ENCODE measurements around the gene AMDHD1.

DNA sequence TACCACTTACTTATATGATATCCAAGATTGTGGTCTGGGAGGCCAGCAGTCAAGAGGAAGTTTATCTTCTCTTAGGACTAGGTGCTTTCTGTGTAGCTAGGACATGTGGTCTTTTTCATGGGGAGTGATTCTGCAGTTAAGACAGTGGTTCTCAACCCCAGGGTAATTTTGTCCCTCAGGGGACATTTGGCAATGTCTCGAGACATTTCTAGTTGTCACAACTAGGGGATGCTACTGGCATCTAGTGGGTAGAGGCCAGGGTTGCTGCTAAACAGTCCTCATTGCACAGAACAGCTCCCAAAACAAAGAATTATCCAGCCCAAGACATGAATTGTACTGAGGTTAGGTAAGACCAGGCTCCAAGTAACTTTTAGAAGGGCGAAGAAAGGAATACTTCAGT is 20.0 kb downstream of the AMDHD1 start:
- TF ChIP-seq, protein P1, sequence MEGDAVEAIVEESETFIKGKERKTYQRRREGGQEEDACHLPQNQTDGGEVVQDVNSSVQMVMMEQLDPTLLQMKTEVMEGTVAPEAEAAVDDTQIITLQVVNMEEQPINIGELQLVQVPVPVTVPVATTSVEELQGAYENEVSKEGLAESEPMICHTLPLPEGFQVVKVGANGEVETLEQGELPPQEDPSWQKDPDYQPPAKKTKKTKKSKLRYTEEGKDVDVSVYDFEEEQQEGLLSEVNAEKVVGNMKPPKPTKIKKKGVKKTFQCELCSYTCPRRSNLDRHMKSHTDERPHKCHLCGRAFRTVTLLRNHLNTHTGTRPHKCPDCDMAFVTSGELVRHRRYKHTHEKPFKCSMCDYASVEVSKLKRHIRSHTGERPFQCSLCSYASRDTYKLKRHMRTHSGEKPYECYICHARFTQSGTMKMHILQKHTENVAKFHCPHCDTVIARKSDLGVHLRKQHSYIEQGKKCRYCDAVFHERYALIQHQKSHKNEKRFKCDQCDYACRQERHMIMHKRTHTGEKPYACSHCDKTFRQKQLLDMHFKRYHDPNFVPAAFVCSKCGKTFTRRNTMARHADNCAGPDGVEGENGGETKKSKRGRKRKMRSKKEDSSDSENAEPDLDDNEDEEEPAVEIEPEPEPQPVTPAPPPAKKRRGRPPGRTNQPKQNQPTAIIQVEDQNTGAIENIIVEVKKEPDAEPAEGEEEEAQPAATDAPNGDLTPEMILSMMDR (IDR thresholded peaks at IDR 0.05; ENCODE audit: poor library complexity, severe bottlenecking), result no peak
- TF ChIP-seq EP300 (conservative IDR thresholded peaks at IDR 0.05; ENCODE audit: poor library complexity, severe bottlenecking) (no peak), TAF1 (IDR thresholded peaks at IDR 0.05; ENCODE audit: low read depth) (no peak), SMC3 (conservative IDR thresholded peaks at IDR 0.05; ENCODE audit: poor library complexity) (no peak)

Measured in neural cell (in vitro differentiated cells).